HG03460 (cell line): ENCODE results near the gene PIK3R2.
"Not testable (repeated sequence)": the region's sequence is repeated elsewhere in the genome, so short reads cannot be mapped to it uniquely, and the experiment has no call there.

Experiments
- ATAC-seq: cut with Tn5 transposase; IDR thresholded peaks from one replicate; pipeline ENCODE4 v1.9.1; 2021; ENCODE audit not compliant: unreplicated experiment

PIK3R2 gene

DNA sequence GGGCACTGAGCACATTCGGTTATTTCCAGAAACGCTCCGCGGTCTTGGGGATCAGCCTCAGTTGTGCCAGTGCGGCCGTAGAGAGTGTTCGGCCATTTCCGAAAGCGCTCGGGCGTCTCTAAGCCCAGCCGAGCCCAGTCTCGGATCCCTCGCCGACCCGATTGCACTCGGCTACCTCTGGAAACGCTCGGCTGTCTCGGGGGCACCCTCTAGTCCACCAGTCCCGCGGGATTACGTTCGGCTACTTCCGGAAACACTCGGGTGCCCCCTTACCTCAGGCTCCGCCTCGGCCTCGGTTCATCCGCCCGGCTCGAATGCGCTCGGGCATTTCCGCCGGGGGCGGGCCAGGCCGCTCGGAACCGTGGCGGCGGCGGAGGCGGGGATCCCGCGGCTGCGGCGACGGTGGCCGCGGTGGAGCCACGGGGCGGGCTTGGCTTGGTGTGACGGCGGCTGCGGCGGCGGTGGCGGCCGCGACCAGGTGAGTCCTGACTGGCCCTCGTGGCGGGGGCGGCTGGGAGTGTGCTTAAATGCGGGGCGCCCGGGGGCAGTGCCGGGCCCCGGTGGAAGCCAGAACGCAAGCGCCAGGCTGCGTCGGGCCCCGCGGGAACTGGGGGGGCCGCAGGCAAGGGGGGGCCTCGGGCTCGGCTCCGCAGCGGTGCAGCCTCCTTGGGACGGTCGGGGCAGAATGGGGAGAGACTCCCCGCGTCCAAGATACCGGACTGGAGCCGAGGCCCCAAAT is at the start of gene PIK3R2:
PIK3R2 (plus strand) TSS at position 347 of the 739 bp plus-strand sequence. CDS start 2,717 bp downstream, outside the sequence.
- peak; percentile 71 for ATAC-seq

- ATAC-seq, result no peak
Observed at GRCh38 chr19:18104793-18105131, 48.2 kb upstream of the PIK3R2 start.

DNA sequence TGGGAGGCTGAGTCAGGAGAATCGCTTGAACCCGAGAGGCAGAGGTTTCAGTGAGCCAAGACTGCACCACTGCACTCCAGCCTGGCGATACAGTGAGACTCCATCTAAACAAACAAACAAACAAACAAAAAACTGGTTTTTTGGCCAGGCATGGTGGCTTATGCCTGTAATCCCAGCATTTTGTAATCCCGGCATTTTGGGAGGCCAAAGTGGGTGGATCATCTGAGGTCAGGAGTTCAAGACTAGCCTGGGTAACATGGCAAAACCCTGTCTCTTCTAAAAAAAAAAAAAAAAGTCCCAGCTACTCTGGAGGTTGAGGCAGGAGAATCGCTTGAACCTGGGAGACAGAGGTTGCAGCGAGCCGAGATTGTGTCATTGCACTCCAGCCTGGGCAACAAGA is 47.7 kb upstream of the PIK3R2 start:
- not testable (repeated sequence) for ATAC-seq

GRCh38 chr19:18107235-18107634 is 45.7 kb upstream of the PIK3R2 start:
- ATAC-seq, result no peak

DNA sequence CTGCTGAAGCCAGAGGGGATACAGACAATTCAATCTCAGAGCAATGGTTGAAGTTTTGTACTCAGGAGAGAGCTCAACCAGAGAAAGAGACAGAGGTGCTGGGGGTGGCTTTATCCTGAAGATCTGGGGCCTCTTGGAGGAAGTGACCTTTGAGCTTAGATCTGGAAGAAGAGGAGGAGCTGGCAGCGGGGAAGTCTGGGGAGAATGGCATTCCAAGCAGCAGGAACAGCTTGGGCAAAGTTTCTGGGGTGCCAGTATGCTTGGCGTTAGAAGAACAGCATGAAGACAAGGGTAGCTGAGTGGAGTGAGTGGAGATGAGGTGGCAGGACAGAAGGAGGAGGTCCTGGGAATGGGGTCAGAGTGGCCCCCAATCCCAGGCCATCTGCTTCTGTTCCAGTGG is 44.1 kb upstream of the PIK3R2 start:
- ATAC-seq, result no peak

- no peak for ATAC-seq
Observed at GRCh38 chr19:18109341-18109732, 43.6 kb upstream of the PIK3R2 start.

- no peak for ATAC-seq
Observed at GRCh38 chr19:18109733-18110608, 43.0 kb upstream of the PIK3R2 start.

DNA sequence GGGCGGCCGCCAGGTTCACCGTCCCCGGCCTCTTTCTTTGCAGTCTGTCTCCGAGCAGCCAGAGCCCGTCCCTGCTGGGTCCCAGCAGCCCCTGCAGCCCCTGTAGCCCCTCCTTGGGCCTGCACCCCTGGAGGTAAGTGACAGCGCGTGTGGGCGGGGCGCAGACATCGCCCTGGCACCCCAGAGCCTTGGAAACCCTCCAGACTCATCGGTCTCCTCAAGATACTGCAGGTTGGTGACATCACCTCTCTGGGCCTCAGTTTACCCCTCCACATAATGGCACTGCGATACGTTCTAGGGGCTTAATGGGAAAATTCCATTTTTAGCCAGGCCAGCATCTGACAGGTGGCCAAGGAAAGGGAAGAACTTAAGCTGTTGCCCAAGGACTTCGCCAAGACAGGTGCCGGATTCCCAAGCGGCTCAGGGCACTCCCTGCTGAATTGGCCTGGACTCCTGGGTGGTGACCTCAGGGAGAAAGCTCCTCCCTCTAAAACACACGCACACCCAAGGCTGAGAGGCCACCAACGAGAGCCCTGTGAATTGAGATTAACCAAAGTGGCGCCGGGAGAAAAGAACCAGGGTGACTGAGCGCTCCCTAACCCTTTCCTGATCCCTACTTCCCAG is 42.2 kb upstream of the PIK3R2 start:
- no peak for ATAC-seq

GRCh38 chr19:18112989-18113478 is 39.9 kb upstream of the PIK3R2 start:
- ATAC-seq, result no peak

DNA sequence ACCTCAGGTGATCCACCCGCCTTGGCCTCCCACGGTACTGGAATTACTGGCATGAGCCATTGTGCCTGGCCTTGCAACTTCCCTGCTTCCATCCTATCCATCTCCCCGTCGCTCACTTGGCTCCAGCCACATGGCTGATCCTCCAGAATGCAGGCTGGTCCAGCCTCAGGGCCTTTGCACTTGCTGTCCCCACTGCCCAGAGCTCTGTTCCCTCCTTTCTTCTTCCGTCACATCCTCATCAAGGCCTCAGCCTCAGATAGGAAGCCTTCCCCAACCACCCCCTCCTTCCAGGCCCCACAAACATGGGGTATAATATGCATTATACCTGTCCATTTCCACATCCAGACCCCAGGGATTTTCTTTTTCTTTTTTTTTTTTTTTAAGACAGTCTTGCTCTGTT is 39.1 kb upstream of the PIK3R2 start:
- ATAC-seq, result no peak

DNA sequence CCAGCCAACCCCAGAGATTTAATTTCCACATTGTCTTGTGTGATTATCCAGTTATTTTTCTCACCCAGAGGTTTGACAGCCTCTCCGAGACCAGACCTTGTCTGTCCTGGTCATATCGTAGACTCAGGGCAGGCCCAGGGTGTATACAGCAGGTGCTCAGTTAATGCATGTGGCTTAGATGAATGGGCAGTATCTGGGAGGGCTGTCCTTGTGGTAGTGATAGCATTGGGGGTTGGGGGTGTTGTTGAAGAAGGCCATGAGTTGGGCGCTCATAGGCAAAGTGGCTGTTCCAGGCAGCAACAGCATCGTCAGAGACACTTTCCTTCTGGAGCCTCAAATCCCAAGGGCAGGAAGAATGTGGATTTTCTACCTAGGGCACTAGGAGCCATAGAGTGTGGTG is 38.5 kb upstream of the PIK3R2 start:
- no peak for ATAC-seq

DNA sequence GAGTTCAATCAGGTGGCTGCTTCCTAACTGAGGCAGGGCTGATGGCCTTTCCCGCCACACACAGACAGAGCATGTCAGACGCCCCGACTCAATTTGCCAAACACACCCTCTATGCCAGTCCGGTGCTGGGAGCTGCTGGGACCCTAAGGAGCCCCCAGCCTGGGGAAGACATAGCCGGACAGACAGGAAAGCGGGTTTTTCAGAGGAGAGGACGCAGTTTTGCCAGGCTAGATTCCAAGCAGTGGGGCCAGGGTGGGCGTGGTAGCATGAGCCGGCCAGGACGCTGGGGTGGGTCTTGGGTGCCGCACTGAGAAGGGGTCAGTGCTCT is 35.6 kb upstream of the PIK3R2 start:
- no peak for ATAC-seq

DNA sequence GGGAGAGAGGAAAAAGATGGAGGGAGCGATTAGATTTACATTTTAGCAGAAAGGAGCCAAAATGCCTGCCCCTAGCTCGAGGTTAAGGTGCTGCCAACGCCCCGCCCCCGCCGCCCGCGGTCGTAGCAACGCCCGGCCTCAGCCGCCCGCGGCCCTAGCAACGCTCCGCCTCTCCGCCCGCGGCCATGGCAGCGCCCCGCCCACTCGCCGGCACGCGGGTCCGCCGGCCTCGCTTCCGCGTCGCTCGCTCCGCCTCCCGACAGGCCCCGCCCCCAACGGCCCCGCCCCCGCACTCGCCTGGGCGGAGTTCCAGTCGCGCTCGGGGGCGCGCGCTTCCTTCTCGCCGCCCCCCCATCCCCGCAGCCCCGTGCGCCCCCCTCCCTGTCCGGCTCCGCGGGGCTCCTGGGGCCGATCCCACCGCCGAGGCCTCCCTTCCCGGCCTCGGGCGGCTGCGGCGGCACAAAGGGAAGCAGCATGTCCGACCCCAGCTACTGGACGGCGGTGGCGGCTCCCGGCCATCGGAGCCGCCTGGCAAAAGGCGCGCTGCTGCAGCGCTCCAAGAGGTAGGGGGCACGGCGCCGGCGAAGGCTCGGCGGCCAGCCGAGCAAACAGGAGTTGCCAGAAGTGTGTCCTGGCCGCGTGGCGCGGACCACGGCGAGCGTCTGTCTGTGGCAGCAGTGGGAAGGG is 35.1 kb upstream of the PIK3R2 start:
- ATAC-seq, result peak; percentile 70

GRCh38 chr19:18118420-18119012 is 34.4 kb upstream of the PIK3R2 start:
- ATAC-seq, result no peak

DNA sequence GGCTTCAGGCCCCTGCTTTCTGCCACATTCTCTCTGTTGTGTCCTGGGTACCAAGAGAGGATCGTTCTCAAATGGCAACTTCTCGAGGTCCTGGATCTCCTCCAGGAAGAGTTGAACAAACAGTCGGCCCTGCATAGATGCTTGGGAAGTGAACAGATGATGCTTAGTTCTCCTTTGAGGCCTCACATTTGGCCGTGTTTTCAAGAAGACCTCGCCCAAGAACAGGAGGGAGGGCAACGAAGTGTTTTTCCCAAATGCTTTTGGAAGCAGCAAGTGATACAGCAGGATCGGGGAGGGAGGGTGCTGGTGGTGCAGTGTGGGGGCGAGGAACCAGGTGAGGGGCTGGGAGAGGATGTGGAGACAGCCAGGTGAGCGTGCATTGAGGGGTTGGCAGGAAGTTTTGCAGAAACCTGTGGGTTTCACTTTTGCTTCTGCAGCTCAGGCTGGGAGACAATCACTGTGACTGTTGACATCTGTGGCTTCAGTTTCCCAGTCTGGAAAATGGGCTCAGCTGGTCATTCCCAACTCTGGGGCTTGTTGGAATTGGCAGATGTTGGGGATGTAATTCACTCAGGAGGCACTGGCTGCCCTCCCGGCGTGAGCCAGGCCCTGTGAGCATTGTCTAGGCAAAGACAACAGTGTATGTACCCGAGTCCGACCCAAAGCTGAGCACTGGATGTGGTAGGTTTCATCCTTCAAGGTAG is 33.8 kb upstream of the PIK3R2 start:
- ATAC-seq, result no peak

DNA sequence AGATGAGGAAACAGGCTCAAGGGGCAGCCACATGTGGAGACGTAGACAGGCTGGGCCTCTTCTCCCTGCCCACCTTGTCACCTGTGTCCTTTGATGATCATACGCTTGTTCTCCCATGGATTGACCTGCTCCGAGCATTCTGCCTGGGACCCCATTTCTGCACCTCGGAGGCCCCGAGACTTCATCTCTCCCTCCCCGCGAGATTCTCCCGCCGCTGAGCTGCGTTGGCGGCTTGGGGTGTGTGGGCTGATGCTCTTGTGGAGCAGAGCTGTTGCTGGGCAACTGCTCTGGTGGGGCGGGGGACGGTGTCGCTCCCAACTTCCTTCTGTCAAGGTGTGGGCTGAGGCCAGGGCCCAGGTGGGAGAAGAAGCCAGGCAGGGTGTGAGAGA is 33.3 kb upstream of the PIK3R2 start:
- ATAC-seq, result no peak

GRCh38 chr19:18120127-18120526 is 32.8 kb upstream of the PIK3R2 start:
- ATAC-seq, result no peak

DNA sequence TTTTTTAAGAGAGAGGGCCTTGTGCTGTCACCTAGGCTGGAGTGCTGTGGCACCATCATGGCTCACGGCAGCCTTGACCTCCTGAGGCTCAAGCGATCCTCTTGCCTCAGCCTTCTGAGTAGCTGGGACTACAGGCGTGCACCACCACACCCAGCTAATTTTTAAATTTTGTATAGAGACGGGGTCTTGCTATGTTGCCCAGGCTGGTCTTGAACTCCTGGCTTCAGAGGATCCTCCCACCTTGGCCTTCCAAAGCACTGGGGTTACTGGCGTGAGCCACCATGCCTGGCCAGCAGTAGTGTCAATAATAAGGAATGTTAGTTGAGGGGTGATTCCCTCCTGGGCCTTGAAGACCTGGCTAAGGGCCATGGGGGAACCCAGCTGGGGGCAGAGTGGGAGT is 31.8 kb upstream of the PIK3R2 start:
- no peak for ATAC-seq

DNA sequence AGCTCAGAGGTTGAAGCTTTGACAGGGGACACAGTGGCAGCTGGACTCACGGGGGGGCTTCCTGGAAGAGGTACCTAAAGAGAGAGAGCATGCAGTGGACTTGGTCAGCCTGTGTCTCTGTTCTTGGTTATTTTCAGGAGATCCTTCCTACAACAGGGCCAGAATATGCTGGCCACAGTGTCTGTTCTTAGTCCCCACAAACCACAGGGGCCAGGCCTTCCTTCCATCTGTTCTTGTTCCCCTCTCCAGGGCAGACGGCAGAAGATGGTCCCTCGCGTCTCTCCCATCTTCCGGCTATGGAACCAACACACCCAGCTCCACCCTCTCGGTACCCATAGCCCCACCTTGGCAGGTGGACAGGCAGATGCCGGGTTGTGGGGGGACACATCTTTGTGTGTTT is 30.5 kb upstream of the PIK3R2 start:
- ATAC-seq, result no peak
